HCT116 (cell line): ENCODE data around the gene TMCC1. TPM values are rescaled to one million over a fixed set of nuclear protein-coding genes. Genes with fewer than 3 reads are reported as not detected.

Experiments
- ATAC-seq: fragments of 200-7000 bp; cut with Tn5 transposase; 2 replicates; pipeline ENCODE4 v1.9.1; 2020; ENCODE audit warnings: mild to moderate bottlenecking, moderate library complexity
- BruUV-seq: library from RNA; stranded (reverse); fragments of 400-500 nt; replicated peaks from 2 replicates; lab custom pipeline; 2021; lab: Mats Ljungman, UMichigan
- CTCF ChIA-PET: fragments of 300-600 bp; sonication (Branson Sonifier 250); formaldehyde crosslinking; loops from one replicate; lab custom pipeline; 2021; ENCODE audit warnings: antibody characterized with exemption; lab: Charles Lee
- POLR2A ChIA-PET: fragments of 300-600, 350-600 bp; sonication (Branson Sonifier 250); formaldehyde crosslinking; loops from one replicate; lab custom pipeline; 2021; ENCODE audit warnings: antibody characterized with exemption; lab: Charles Lee
- RAD21 ChIA-PET, 2 experiments: fragments of 300-600 bp; sonication (Branson Sonifier 250); formaldehyde crosslinking; loops; one replicate each; lab custom pipeline; 2023; ENCODE audit warnings: low total read pairs in 2 of 2; ENCODE audit not compliant: uncharacterized antibody in 2 of 2, unreplicated experiment in 2 of 2, low non-redundant PET in 1 of 2; lab: Charles Lee
- DNase-seq: peaks from one replicate; pipeline ENCODE4 v3.0.0-alpha.2; 2010; ENCODE audit warnings: low read depth, low spot score
- H2AFZ ChIP-seq: fragments of 200-600 bp; shearing (Covaris generic), sonication (generic); 2 replicates; pipeline ENCODE4 v1.6.1; 2017; ENCODE audit warnings: low read depth, mixed run types, mixed read lengths, antibody characterized with exemption, low read length; ENCODE audit not compliant: poor library complexity, severe bottlenecking
- H3K27ac ChIP-seq: 2 replicates; pipeline ENCODE4 v1.5.1; 2012; ENCODE audit warnings: low read depth, low read length
- H3K27me3 ChIP-seq: fragments of 200-600 bp; sonication (generic); 2 replicates; pipeline ENCODE4 v1.6.1; 2016; ENCODE audit warnings: mixed run types, low read length, mixed read lengths; ENCODE audit not compliant: insufficient read depth
- H3K36me3 ChIP-seq, 2 experiments: fragments of 200-500 bp in 1 of 2; fragments of 200-600 bp in 1 of 2; sonication (Bioruptor generic) in 1 of 2; sonication (generic) in 1 of 2; 2 replicates each; pipeline versions ENCODE4 v1.5.1 to v1.6.1; 2014 to 2016; ENCODE audit warnings: low read length in 2 of 2, inconsistent platforms in 1 of 2, mixed read lengths in 1 of 2, mixed run types in 1 of 2; ENCODE audit not compliant: insufficient read depth in 2 of 2, control insufficient read depth in 1 of 2
- H3K4me1 ChIP-seq, 2 experiments: fragments of 200-600 bp in 1 of 2; sonication (generic) in 1 of 2; 2 replicates each; pipeline versions ENCODE4 v1.5.1 to v1.6.1; 2012 to 2017; ENCODE audit warnings: low read length in 2 of 2, inconsistent platforms in 1 of 2, mild to moderate bottlenecking in 1 of 2, mixed read lengths in 1 of 2, mixed run types in 1 of 2, moderate library complexity in 1 of 2; ENCODE audit not compliant: insufficient read depth in 2 of 2, control insufficient read depth in 1 of 2
- H3K4me2 ChIP-seq: fragments of 200-600 bp; sonication (generic); 2 replicates; pipeline ENCODE4 v1.6.1; 2017; ENCODE audit warnings: mixed run types, low read length, mixed read lengths
- H3K4me3 ChIP-seq, 2 experiments: fragments of 200-600 bp in 1 of 2; sonication (generic) in 1 of 2; replicated peaks in 1 of 2; 2 replicates each; pipeline ENCODE4 v1.5.1; 2011 to 2016; ENCODE audit warnings: low read length in 2 of 2, control low read depth in 1 of 2, low read depth in 1 of 2, mild to moderate bottlenecking in 1 of 2, mixed read lengths in 1 of 2, mixed run types in 1 of 2
- H3K79me2 ChIP-seq: fragments of 200-600 bp; sonication (generic); 2 replicates; pipeline ENCODE4 v1.6.1; 2017; ENCODE audit warnings: mild to moderate bottlenecking, mixed run types, low read length, moderate library complexity, mixed read lengths; ENCODE audit not compliant: insufficient read depth
- H3K9ac ChIP-seq: fragments of 200-600 bp; sonication (generic); 2 replicates; pipeline ENCODE4 v1.6.1; 2016; ENCODE audit warnings: low read length, mixed read lengths
- H3K9me2 ChIP-seq: fragments of 200-600 bp; sonication (generic), shearing (Covaris generic); 2 replicates; pipeline ENCODE4 v1.6.1; 2017; ENCODE audit warnings: mixed run types, mild to moderate bottlenecking, moderate library complexity; ENCODE audit not compliant: insufficient read depth
- H3K9me3 ChIP-seq, 2 experiments: fragments of 200-500 bp in 1 of 2; fragments of 200-600 bp in 1 of 2; sonication (Bioruptor generic) in 1 of 2; sonication (generic) in 1 of 2; 2 replicates each; pipeline ENCODE4 v1.6.1; 2014 to 2017; ENCODE audit warnings: low read length in 2 of 2, mixed read lengths in 2 of 2, inconsistent platforms in 1 of 2, low read depth in 1 of 2, mild to moderate bottlenecking in 1 of 2, mixed run types in 1 of 2, moderate library complexity in 1 of 2; ENCODE audit not compliant: control insufficient read depth in 1 of 2, insufficient read depth in 1 of 2
- H4K20me1 ChIP-seq: fragments of 200-600 bp; sonication (generic), shearing (Covaris generic); 2 replicates; pipeline ENCODE4 v1.6.1; 2017; ENCODE audit warnings: mixed run types, mild to moderate bottlenecking, moderate library complexity; ENCODE audit not compliant: insufficient read depth
- CBX3 ChIP-seq: IDR thresholded peaks from 2 replicates; pipeline ENCODE4 v1.6.1; 2012; ENCODE audit warnings: low read depth
- CEBPB ChIP-seq: IDR thresholded peaks from 2 replicates; pipeline ENCODE4 v1.6.1; 2012; ENCODE audit warnings: low read depth
- EGR1 ChIP-seq: IDR thresholded peaks from 2 replicates; pipeline ENCODE4 v1.6.1; 2012; ENCODE audit warnings: low read depth
- EZH2phosphoT487 ChIP-seq: fragments of 200-600 bp; IDR thresholded peaks from 2 replicates; pipeline ENCODE4 v1.6.1; 2018; ENCODE audit warnings: antibody characterized with exemption, borderline replicate concordance
- MAX ChIP-seq: IDR thresholded peaks from 2 replicates; pipeline ENCODE4 v1.6.1; 2012
- RAD21 ChIP-seq: IDR thresholded peaks from 2 replicates; pipeline ENCODE4 v1.6.1; 2012; ENCODE audit warnings: low read depth, mild to moderate bottlenecking
- SIN3A ChIP-seq: IDR thresholded peaks from 2 replicates; pipeline ENCODE4 v1.6.1; 2012; ENCODE audit warnings: low read depth
- SRF ChIP-seq: IDR thresholded peaks from 2 replicates; pipeline ENCODE4 v1.6.1; 2012; ENCODE audit warnings: low read depth
- YY1 ChIP-seq: IDR thresholded peaks from 2 replicates; pipeline ENCODE4 v1.6.1; 2011; ENCODE audit warnings: low read length, low read depth, moderate library complexity, mild to moderate bottlenecking; ENCODE audit not compliant: insufficient replicate concordance; ENCODE audit errors: extremely low read depth
- ZNF274 ChIP-seq: fragments of 200-500 bp; sonication (Bioruptor generic); IDR thresholded peaks from 2 replicates; pipeline ENCODE4 v1.6.1; 2014; ENCODE audit warnings: mild to moderate bottlenecking, low read depth, low read length, inconsistent platforms
- intact Hi-C: fragments of 100-400 bp; cut with micrococcal nuclease; formaldehyde crosslinking; loops from 2 replicates; pipeline ENCODE4 v1.10.0; 2022
- total RNA-seq: library from RNA; stranded (reverse); gene quantifications from one replicate; pipeline ENCODE4 v1.2.1, GENCODE V29; 2021; ENCODE audit not compliant: unreplicated experiment
- TF ChIP-seq, protein P1 (sequence below), 3 experiments: fragments of 200-600 bp in 1 of 3; sonication (generic) in 1 of 3; IDR thresholded peaks in 2 of 3; conservative IDR thresholded peaks in 1 of 3; 2 replicates each; pipeline ENCODE4 v1.5.1; 2012 to 2017; ENCODE audit warnings: low read depth in 2 of 3, low read length in 2 of 3, antibody characterized with exemption in 1 of 3, borderline replicate concordance in 1 of 3, control low read depth in 1 of 3, mild to moderate bottlenecking in 1 of 3, mixed read lengths in 1 of 3, mixed run types in 1 of 3, moderate library complexity in 1 of 3; ENCODE audit not compliant: insufficient read depth in 1 of 3

The TMCC1 gene
- total RNA-seq, 1 experiment from 2014 or later: 32.5 TPM

- Histone ChIP-seq H3K9ac (no peak overlapping the region), H3K27me3 (no peaks in the 10 kb centered on the region), H3K9me2 (no peaks in the 10 kb centered on the region), H2AFZ (no peak overlapping the region), H3K36me3 (no peaks in the 10 kb centered on the region), H3K4me1 (peaks cover 0 to 23% of the 10 kb centered on the region in 2 experiments; a peak in 2 of 4 replicates), H3K27ac (no peak overlapping the region), H3K79me2 (0 out of 2 replicates have a peak, but pooled peaks cover 4% of the 10 kb centered on the region), H3K4me3 (no peak overlapping the region), H4K20me1 (no peaks in the 10 kb centered on the region), H3K9me3 (no peaks in the 10 kb centered on the region), H3K4me2 (no peak overlapping the region)
- TF ChIP-seq EGR1 (no peak), RAD21 (no peak), MAX (no peak), SIN3A (no peak), ZNF274 (no peak), CEBPB (no peak), YY1 (no peak), SRF (no peak), CBX3 (no peak), EZH2phosphoT487 (no peak)
- TF ChIP-seq, protein P1, sequence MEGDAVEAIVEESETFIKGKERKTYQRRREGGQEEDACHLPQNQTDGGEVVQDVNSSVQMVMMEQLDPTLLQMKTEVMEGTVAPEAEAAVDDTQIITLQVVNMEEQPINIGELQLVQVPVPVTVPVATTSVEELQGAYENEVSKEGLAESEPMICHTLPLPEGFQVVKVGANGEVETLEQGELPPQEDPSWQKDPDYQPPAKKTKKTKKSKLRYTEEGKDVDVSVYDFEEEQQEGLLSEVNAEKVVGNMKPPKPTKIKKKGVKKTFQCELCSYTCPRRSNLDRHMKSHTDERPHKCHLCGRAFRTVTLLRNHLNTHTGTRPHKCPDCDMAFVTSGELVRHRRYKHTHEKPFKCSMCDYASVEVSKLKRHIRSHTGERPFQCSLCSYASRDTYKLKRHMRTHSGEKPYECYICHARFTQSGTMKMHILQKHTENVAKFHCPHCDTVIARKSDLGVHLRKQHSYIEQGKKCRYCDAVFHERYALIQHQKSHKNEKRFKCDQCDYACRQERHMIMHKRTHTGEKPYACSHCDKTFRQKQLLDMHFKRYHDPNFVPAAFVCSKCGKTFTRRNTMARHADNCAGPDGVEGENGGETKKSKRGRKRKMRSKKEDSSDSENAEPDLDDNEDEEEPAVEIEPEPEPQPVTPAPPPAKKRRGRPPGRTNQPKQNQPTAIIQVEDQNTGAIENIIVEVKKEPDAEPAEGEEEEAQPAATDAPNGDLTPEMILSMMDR (IDR thresholded peaks at IDR 0.05 in 2 of 3, conservative IDR thresholded peaks at IDR 0.05 in 1 of 3; ENCODE audit: borderline replicate concordance in 1 of 3, insufficient read depth in 1 of 3, low read depth in 2 of 3, low read length in 2 of 3): no peak
- ATAC-seq (no peak), DNase-seq (no peak)
- intact Hi-C loops: no loop called here
- CTCF ChIA-PET: no interaction called here
- POLR2A ChIA-PET: no interaction called here
- RAD21 ChIA-PET: no interaction called here
- no TSS peak for BruUV-seq
These were observed 202.5 kb downstream of the TMCC1 start for GRCh38 chr3:129690963-129691362.
